K562 (cell line): ENCODE measurements around the gene MYO15A. TPM values are rescaled to one million over a fixed set of nuclear protein-coding genes. Genes with fewer than 3 reads are reported as not detected.

Source experiments
- CBX2 ChIP-seq: fragments of 200-600 bp; sonication (generic); IDR thresholded peaks from one replicate; pipeline ENCODE4 v1.6.1; 2012; ENCODE audit warnings: mild to moderate bottlenecking, low read length, inconsistent platforms; ENCODE audit not compliant: insufficient read depth, poor library complexity, severe bottlenecking
- CTCF ChIP-seq, 3 experiments: IDR thresholded peaks in 2 of 3; conservative IDR thresholded peaks in 1 of 3; 2 replicates each; pipeline ENCODE4 v1.5.1; 2011 to 2012; ENCODE audit warnings: low read length in 3 of 3, mild to moderate bottlenecking in 3 of 3, control low read depth in 2 of 3, improper control_type of control experiment in 1 of 3, inconsistent platforms in 1 of 3, low read depth in 1 of 3, mixed read lengths in 1 of 3, moderate library complexity in 1 of 3; ENCODE audit not compliant: insufficient read depth in 2 of 3
- FOXM1 ChIP-seq, 2 experiments: fragments of 450-650 bp in 1 of 2; sonication (generic) in 1 of 2; formaldehyde crosslinking in 1 of 2; IDR thresholded peaks; 2 replicates each; pipeline versions ENCODE4 v1.6.1 to v1.9.0; 2017 to 2022; ENCODE audit warnings: low read depth in 2 of 2, mild to moderate bottlenecking in 2 of 2, missing genetic modification reagents in 1 of 2, moderate library complexity in 1 of 2
- HIVEP1 ChIP-seq: fragments of 250-450 bp; sonication (Bioruptor Pico); IDR thresholded peaks from 2 replicates; pipeline ENCODE4 v1.4.0; 2020; ENCODE audit warnings: mild to moderate bottlenecking
- HOMEZ ChIP-seq: fragments of 250-450 bp; sonication (Bioruptor Pico); IDR thresholded peaks from 2 replicates; pipeline ENCODE4 v1.4.0; 2020; ENCODE audit warnings: mild to moderate bottlenecking, moderate library complexity
- KLF13 ChIP-seq: fragments of 450-650 bp; IDR thresholded peaks from 2 replicates; pipeline ENCODE4 v1.6.1; 2016; ENCODE audit warnings: missing genetic modification characterization, low read depth, mild to moderate bottlenecking, missing compliant biosample characterization, moderate library complexity, borderline replicate concordance
- MAX ChIP-seq: sonication (generic); formaldehyde crosslinking; IDR thresholded peaks from 2 replicates; pipeline ENCODE4 v1.9.0; 2022; ENCODE audit warnings: mild to moderate bottlenecking, missing genetic modification reagents
- MIER1 ChIP-seq: fragments of 450-650 bp; IDR thresholded peaks from 2 replicates; pipeline ENCODE4 v1.6.1; 2016; ENCODE audit warnings: antibody characterized with exemption, mild to moderate bottlenecking, low read depth
- NFATC3 ChIP-seq: fragments of 450-650 bp; IDR thresholded peaks from 2 replicates; pipeline ENCODE4 v1.6.1; 2017; ENCODE audit warnings: mild to moderate bottlenecking
- OTX1 ChIP-seq: fragments of 450-650 bp; formaldehyde crosslinking; IDR thresholded peaks from 2 replicates; pipeline ENCODE4 v1.4.0; 2022; ENCODE audit warnings: mild to moderate bottlenecking
- PHTF2 ChIP-seq: fragments of 250-450 bp; sonication (Bioruptor Pico); IDR thresholded peaks from 2 replicates; pipeline ENCODE4 v1.5.0; 2021; ENCODE audit warnings: mild to moderate bottlenecking
- RFX5 ChIP-seq: IDR thresholded peaks from 2 replicates; pipeline ENCODE4 v1.6.1; 2011; ENCODE audit warnings: low read depth, mild to moderate bottlenecking, improper control_type of control experiment, low read length
- SLC30A9 ChIP-seq: fragments of 250-450 bp; sonication (Bioruptor Pico); IDR thresholded peaks from 2 replicates; pipeline ENCODE4 v1.8.0; 2022; ENCODE audit warnings: mild to moderate bottlenecking, moderate library complexity
- SUPT5H ChIP-seq: fragments of 450-650 bp; IDR thresholded peaks from 2 replicates; pipeline ENCODE4 v1.6.1; 2016
- THRAP3 ChIP-seq: fragments of 450-650 bp; IDR thresholded peaks from 2 replicates; pipeline ENCODE4 v1.6.1; 2016; ENCODE audit warnings: mild to moderate bottlenecking, inconsistent platforms, borderline replicate concordance
- VEZF1 ChIP-seq: fragments of 200-800 bp; sonication (Bioruptor generic); IDR thresholded peaks from 2 replicates; pipeline ENCODE4 v1.6.1; 2017; ENCODE audit warnings: missing genetic modification characterization, missing compliant biosample characterization
- XRCC3 ChIP-seq: fragments of 450-650 bp; IDR thresholded peaks from 2 replicates; pipeline ENCODE4 v1.6.1; 2017; ENCODE audit warnings: mild to moderate bottlenecking, moderate library complexity
- ZNF133 ChIP-seq: fragments of 250-450 bp; sonication (Bioruptor Pico); IDR thresholded peaks from 2 replicates; pipeline ENCODE4 v1.4.0; 2020; ENCODE audit warnings: mild to moderate bottlenecking
- ZNF274 ChIP-seq: IDR thresholded peaks from 2 replicates; pipeline ENCODE4 v1.6.1; 2011; ENCODE audit warnings: low read depth, mild to moderate bottlenecking, low read length, moderate library complexity, borderline replicate concordance
- polyA plus RNA-seq, 8 experiments: library from polyadenylated mRNA; depleted of rRNA in 4 of 8; stranded (reverse) in 5 of 8; unstranded in 3 of 8; fragments of >200 nt; fragmentation: Nextera tagmentation in 2 of 8; fragmentation: Illumina TruSeq in 1 of 8; extraction: Ambion mirVana in 2 of 8; extraction: Trizol in 1 of 8; gene quantifications; 2 replicates each; pipeline versions ENCODE4 v1.2.1 to v1.2.3, GENCODE V29; 2011 to 2014; ENCODE audit warnings: inconsistent platforms in 1 of 8, missing spikeins in 1 of 8
- total RNA-seq, 7 experiments: library from RNA; depleted of rRNA in 6 of 7; stranded (reverse); fragments of >200 nt in 6 of 7; fragmentation: Illumina TruSeq in 2 of 7; extraction: Trizol in 2 of 7; gene quantifications; 2 replicates each; pipeline versions ENCODE4 v1.2.1 to v1.2.3, GENCODE V29; 2011 to 2021; ENCODE audit warnings: low replicate concordance in 1 of 7

Gene MYO15A
- total and polyA plus RNA-seq, 9 of the 15 experiments (the other 6 are each of a cell fraction or from before 2014, with no cell fraction given) = 0.05 to 0.88 (median 0.14) TPM; not detected in 1

GRCh38 chr17:18183334-18184142 is 75.0 kb downstream of the MYO15A start, which contains the start of gene ALKBH5 (continued):
- TF ChIP-seq HOMEZ = no peak
- TF ChIP-seq ZNF274 = no peak
- TF ChIP-seq KLF13 (tag) = no peak
- no peak for TF ChIP-seq SUPT5H
- TF ChIP-seq RFX5 = peak; percentile 20; the same call in 1 of the 2 replicates
- peak; percentile 56 for TF ChIP-seq MAX
- TF ChIP-seq XRCC3 = no peak
- no peak for TF ChIP-seq SLC30A9
- TF ChIP-seq ZNF133 = no peak
- TF ChIP-seq OTX1 = no peak
- TF ChIP-seq VEZF1 (CRISPR knock-in tag) = peak; percentile 1
- TF ChIP-seq NFATC3 = no peak
- TF ChIP-seq HIVEP1 (CRISPR knock-in tag) = no peak
- no peak for TF ChIP-seq CBX2
- no peak for TF ChIP-seq THRAP3
- no peak for TF ChIP-seq PHTF2 (CRISPR knock-in tag)
- peak; percentile 21 to 50 (median 48); a peak in 4 of 6 replicates for TF ChIP-seq CTCF (IDR thresholded peaks at IDR 0.05 in 2 of 3, conservative IDR thresholded peaks at IDR 0.05 in 1 of 3; ENCODE audit: insufficient read depth in 2 of 3, low read depth in 1 of 3, low read length in 3 of 3)
- TF ChIP-seq FOXM1 (IDR thresholded peaks at IDR 0.05; ENCODE audit: low read depth) = no peak
- 0 out of 2 replicates have a peak, but pooled peaks have one; percentile 54 for TF ChIP-seq FOXM1 (CRISPR knock-in tag; IDR thresholded peaks at IDR 0.05; ENCODE audit: low read depth)
- no peak for TF ChIP-seq MIER1
